ENCODE results near the gene NOPCHAP1.

Gene NOPCHAP1

DNA sequence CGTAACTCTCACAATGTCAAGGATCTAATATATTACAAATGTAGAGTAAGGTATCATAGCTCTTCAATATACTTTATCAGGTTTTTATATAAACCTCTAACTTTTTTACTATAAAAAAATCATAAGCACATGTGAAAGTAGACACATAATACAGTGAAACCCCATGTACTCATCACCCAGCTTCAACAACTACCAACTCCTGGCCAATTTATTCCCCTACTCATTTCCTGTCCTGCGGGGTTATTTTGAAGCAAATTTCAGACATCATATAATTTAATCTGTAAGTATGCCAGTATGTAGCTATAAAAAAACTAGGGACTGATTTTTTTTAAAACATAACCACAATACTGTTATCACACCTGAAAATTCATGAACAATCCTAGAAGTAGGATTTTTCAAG lies 47.7 kb downstream of the NOPCHAP1 start:
- Histone ChIP-seq H3K4me1 (ENCODE audit: control insufficient read depth, insufficient read depth, low read length) (no peaks in the 10 kb centered on the region), H3K27me3 (ENCODE audit: control insufficient read depth, insufficient read depth, low read length) (no peaks in the 10 kb centered on the region), H3K4me3 (ENCODE audit: low read length) (no peak overlapping the region), H3K36me3 (ENCODE audit: control insufficient read depth, insufficient read depth, low read length) (no peaks in the 10 kb centered on the region), H3K9ac (ENCODE audit: low read length) (no peak overlapping the region), H3K27ac (ENCODE audit: low read depth, low read length) (no peak overlapping the region)

Data from rectal smooth muscle tissue (tissue), 1 donor.